ENCODE data around the gene ASXL2. TPM values are rescaled to one million over a fixed set of nuclear protein-coding genes. Genes with fewer than 3 reads are reported as not detected.

Gene ASXL2
- total RNA-seq, 1 donor from 2014 or later, result 25.8 TPM

GRCh38 chr2:25877431-25878360 is 591 bp downstream of the ASXL2 start:
- H3K36me3 Mint-ChIP-seq (ENCODE audit: low read depth, unreplicated experiment), result no peaks in the 10 kb centered on the region
- peaks cover 15% of the 10 kb centered on the region for H3K4me1 Mint-ChIP-seq (ENCODE audit: low read depth, unreplicated experiment)
- no peaks in the 10 kb centered on the region for H3K9me3 Mint-ChIP-seq (ENCODE audit: unreplicated experiment)
- H3K27ac Mint-ChIP-seq (ENCODE audit: unreplicated experiment), result peak overlapping the region; percentile 88
- H4K20me1 ChIP-seq (ENCODE audit: insufficient read depth, low read length), result peaks cover 36% of the 10 kb centered on the region
- DNase-seq (ENCODE audit: low read depth) (peak; percentile 53), FAIRE-seq (no peak)
- no peaks in the 10 kb centered on the region for H3K9me3 ChIP-seq (ENCODE audit: insufficient read depth, low read depth, low read length)
- H3K27ac ChIP-seq (ENCODE audit: low read depth, low read length), result peak overlapping the region; percentile 98
- H3K9ac ChIP-seq (ENCODE audit: low read length), result peak overlapping the region; percentile 99
- no peaks in the 10 kb centered on the region for H3K27me3 Mint-ChIP-seq (ENCODE audit: low read depth, unreplicated experiment)
- peaks cover 54% of the 10 kb centered on the region for H3K79me2 ChIP-seq (ENCODE audit: insufficient read depth, low read length)
- H3K36me3 ChIP-seq (ENCODE audit: insufficient read depth, low read length), result no peaks in the 10 kb centered on the region
- no peaks in the 10 kb centered on the region for H3K27me3 ChIP-seq (ENCODE audit: insufficient read depth, low read length)
- H2AFZ ChIP-seq (ENCODE audit: low read depth, low read length), result peak overlapping the region; percentile 87
- peaks cover 12% of the 10 kb centered on the region for H3K4me1 ChIP-seq (ENCODE audit: insufficient read depth, low read length)
- TF ChIP-seq, protein P1, sequence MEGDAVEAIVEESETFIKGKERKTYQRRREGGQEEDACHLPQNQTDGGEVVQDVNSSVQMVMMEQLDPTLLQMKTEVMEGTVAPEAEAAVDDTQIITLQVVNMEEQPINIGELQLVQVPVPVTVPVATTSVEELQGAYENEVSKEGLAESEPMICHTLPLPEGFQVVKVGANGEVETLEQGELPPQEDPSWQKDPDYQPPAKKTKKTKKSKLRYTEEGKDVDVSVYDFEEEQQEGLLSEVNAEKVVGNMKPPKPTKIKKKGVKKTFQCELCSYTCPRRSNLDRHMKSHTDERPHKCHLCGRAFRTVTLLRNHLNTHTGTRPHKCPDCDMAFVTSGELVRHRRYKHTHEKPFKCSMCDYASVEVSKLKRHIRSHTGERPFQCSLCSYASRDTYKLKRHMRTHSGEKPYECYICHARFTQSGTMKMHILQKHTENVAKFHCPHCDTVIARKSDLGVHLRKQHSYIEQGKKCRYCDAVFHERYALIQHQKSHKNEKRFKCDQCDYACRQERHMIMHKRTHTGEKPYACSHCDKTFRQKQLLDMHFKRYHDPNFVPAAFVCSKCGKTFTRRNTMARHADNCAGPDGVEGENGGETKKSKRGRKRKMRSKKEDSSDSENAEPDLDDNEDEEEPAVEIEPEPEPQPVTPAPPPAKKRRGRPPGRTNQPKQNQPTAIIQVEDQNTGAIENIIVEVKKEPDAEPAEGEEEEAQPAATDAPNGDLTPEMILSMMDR (IDR thresholded peaks at IDR 0.05; ENCODE audit: insufficient read depth, low read depth, low read length), result no peak
- TF ChIP-seq EZH2 (IDR thresholded peaks at IDR 0.05; ENCODE audit: insufficient read depth, low read length), result no peak
- peak overlapping the region; percentile 84 for H3K4me3 ChIP-seq (ENCODE audit: insufficient read depth, low read depth, low read length)
- peak overlapping the region; percentile 99 for H3K4me2 ChIP-seq (ENCODE audit: low read length)
- peak overlapping the region; percentile 98 for H3K4me3 Mint-ChIP-seq (ENCODE audit: unreplicated experiment)

GRCh38 chr2:25872134-25872533 is 6.2 kb downstream of the ASXL2 start:
- TF ChIP-seq, protein P1 (IDR thresholded peaks at IDR 0.05; ENCODE audit: insufficient read depth, low read depth, low read length), result no peak
- no peak for TF ChIP-seq EZH2 (IDR thresholded peaks at IDR 0.05; ENCODE audit: insufficient read depth, low read length)

More at GRCh38 chr2:25872134-25872533, 6.2 kb downstream of the ASXL2 start:
- Histone ChIP-seq H3K27me3 (ENCODE audit: insufficient read depth, low read length) (no peaks in the 10 kb centered on the region), H4K20me1 (ENCODE audit: insufficient read depth, low read length) (peaks cover 74% of the 10 kb centered on the region), H3K9ac (ENCODE audit: low read length) (no peak overlapping the region), H3K9me3 (ENCODE audit: insufficient read depth, low read depth, low read length) (no peaks in the 10 kb centered on the region), H3K4me3 (ENCODE audit: insufficient read depth, low read depth, low read length) (no peak overlapping the region), H2AFZ (ENCODE audit: low read depth, low read length) (no peak overlapping the region), H3K4me1 (ENCODE audit: insufficient read depth, low read length) (peaks cover 4% of the 10 kb centered on the region), H3K79me2 (ENCODE audit: insufficient read depth, low read length) (peaks cover 97% of the 10 kb centered on the region), H3K36me3 (ENCODE audit: insufficient read depth, low read length) (peaks cover 3% of the 10 kb centered on the region), H3K4me2 (ENCODE audit: low read length) (no peak overlapping the region), H3K27ac (ENCODE audit: low read depth, low read length) (no peak overlapping the region)
- no peaks in the 10 kb centered on the region for H3K27me3 Mint-ChIP-seq (ENCODE audit: low read depth, unreplicated experiment)
- H3K4me3 Mint-ChIP-seq (ENCODE audit: unreplicated experiment), result no peak overlapping the region
- H3K36me3 Mint-ChIP-seq (ENCODE audit: low read depth, unreplicated experiment), result no peaks in the 10 kb centered on the region
- DNase-seq (ENCODE audit: low read depth) (no peak), FAIRE-seq (no peak)
- no peaks in the 10 kb centered on the region for H3K9me3 Mint-ChIP-seq (ENCODE audit: unreplicated experiment)
- H3K4me1 Mint-ChIP-seq (ENCODE audit: low read depth, unreplicated experiment), result peaks cover 8% of the 10 kb centered on the region
- no peak overlapping the region for H3K27ac Mint-ChIP-seq (ENCODE audit: unreplicated experiment)

All from astrocyte (in vitro differentiated cells and primary cell).